CD4-positive, alpha-beta memory T cell (primary cell): Measurements from ENCODE around the gene EGR4. TPM values are rescaled to one million over a fixed set of nuclear protein-coding genes. Genes with fewer than 3 reads are reported as not detected.

Source experiments
- CTCF ChIA-PET: fragments of 350-600 bp; sonication (Branson Sonifier 250); formaldehyde crosslinking; loops from one replicate; lab custom pipeline; 2021; ENCODE audit warnings: inconsistent platforms; ENCODE audit not compliant: partially characterized antibody; lab: Charles Lee
- POLR2A ChIA-PET: fragments of 350-600 bp; sonication (Branson Sonifier 250); formaldehyde crosslinking; loops from one replicate; lab custom pipeline; 2021; ENCODE audit not compliant: partially characterized antibody; lab: Charles Lee
- DNase-seq, 5 donors: peaks; one replicate each; pipeline versions ENCODE4 v3.0.0 to v3.0.0-alpha.2; 2020 to 2022; ENCODE audit warnings: mixed read lengths in 1 of 5
- H3K27ac ChIP-seq: one replicate; pipeline ENCODE4 v1.7.0; 2013; ENCODE audit warnings: low read depth, low read length
- H3K27me3 ChIP-seq: 2 replicates; pipeline ENCODE4 v1.7.0; 2013; ENCODE audit warnings: mild to moderate bottlenecking, low read length, moderate library complexity; ENCODE audit not compliant: insufficient read depth
- H3K36me3 ChIP-seq: 2 replicates; pipeline ENCODE4 v1.7.0; 2013; ENCODE audit warnings: mild to moderate bottlenecking, low read length, moderate library complexity; ENCODE audit not compliant: insufficient read depth
- H3K4me1 ChIP-seq: 2 replicates; pipeline ENCODE4 v1.7.0; 2013; ENCODE audit warnings: mild to moderate bottlenecking, low read length, moderate library complexity; ENCODE audit not compliant: insufficient read depth
- H3K4me3 ChIP-seq, 2 donors: one replicate each; pipeline ENCODE4 v1.7.0; 2013; ENCODE audit warnings: low read length in 2 of 2, mild to moderate bottlenecking in 1 of 2
- H3K9me3 ChIP-seq, 2 donors: one replicate each; pipeline ENCODE4 v1.7.0; 2013; ENCODE audit warnings: low read length in 2 of 2, control low read depth in 1 of 2; ENCODE audit not compliant: control insufficient read depth in 1 of 2
- H3K27ac Mint-ChIP-seq, 7 donors: one replicate each; pipeline ENCODE4 v1.8.0; 2020 to 2021; ENCODE audit warnings: mixed read lengths in 7 of 7, mild to moderate bottlenecking in 6 of 7, inconsistent platforms in 3 of 7, moderate library complexity in 3 of 7
- H3K27me3 Mint-ChIP-seq, 2 donors: one replicate each; pipeline ENCODE4 v1.8.0; 2020 to 2021; ENCODE audit warnings: mixed read lengths in 2 of 2
- H3K36me3 Mint-ChIP-seq, 2 donors: one replicate each; pipeline ENCODE4 v1.8.0; 2020 to 2021; ENCODE audit warnings: mixed read lengths in 2 of 2, inconsistent platforms in 1 of 2, mild to moderate bottlenecking in 1 of 2
- H3K4me1 Mint-ChIP-seq, 4 donors: one replicate each; pipeline ENCODE4 v1.8.0; 2020 to 2021; ENCODE audit warnings: mixed read lengths in 4 of 4, mild to moderate bottlenecking in 1 of 4
- H3K4me3 Mint-ChIP-seq, 8 donors: one replicate each; pipeline ENCODE4 v1.8.0; 2020 to 2021; ENCODE audit warnings: mixed read lengths in 8 of 8, mild to moderate bottlenecking in 7 of 8, moderate library complexity in 6 of 8, inconsistent platforms in 3 of 8
- H3K9me3 Mint-ChIP-seq, 8 donors: one replicate each; pipeline ENCODE4 v1.8.0; 2020 to 2021; ENCODE audit warnings: mixed read lengths in 8 of 8, mild to moderate bottlenecking in 5 of 8, inconsistent platforms in 3 of 8, moderate library complexity in 1 of 8
- intact Hi-C: fragments of 100-400 bp; cut with micrococcal nuclease; formaldehyde crosslinking; loops from one replicate; pipeline ENCODE4 v1.15.1; 2023
- polyA plus RNA-seq, 2 donors: library from polyadenylated mRNA; unstranded; fragments of 300-500 nt; fragmentation: Illumina TruSeq; gene quantifications; one replicate each; pipeline ENCODE4 v1.2.3, GENCODE V29; 2021
- total RNA-seq, 2 experiments: library from RNA; stranded (reverse); gene quantifications; one replicate each; pipeline ENCODE4 v1.2.3, GENCODE V29; 2021

The EGR4 gene
- total and polyA plus RNA-seq, 4 experiments from 2014 or later = not detected

DNA sequence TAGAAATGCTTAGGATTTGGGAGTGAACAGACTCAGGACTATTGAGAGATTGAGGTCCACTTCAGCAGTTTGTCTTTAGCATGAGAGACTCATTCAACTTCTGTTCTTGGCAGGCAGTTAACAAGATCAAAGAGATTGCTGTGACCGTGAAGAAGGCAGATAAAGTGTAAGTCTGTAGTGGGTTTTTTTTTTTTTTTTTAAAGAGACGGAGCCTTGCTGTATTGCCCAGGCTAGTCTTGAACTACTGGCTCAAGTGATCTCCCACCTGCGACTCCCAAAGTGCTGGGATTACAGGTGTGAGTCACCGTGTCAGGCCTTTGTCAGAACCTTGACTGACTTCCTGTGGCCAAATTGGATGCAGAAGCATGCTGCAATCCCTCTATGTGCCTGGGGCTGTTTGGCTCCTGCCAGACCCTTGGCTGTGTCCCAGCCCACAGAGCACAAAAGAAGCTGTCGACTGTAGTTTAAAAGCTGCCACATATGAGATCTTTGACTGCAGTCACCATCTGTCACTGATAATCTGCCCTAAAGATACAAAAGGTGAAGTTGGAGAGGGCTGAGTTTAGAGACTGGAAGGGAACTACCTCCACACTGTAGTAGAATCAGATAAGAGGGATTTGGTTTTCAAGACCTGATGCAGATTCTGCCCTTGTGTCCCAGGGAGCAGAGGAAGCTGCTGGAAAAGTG is 49.3 kb downstream of the EGR4 start:
- POLR2A ChIA-PET = interaction anchor here (3.8 kb wide), 1 partner anchor 10 kb away, joined by 20 read pairs; the partner anchor contains the start of genes CCT7 and PRADC1
- Histone ChIP-seq H3K36me3 (peaks cover 77% of the 10 kb centered on the region), H3K4me3 (no peak overlapping the region), H3K4me1 (peaks cover 4% of the 10 kb centered on the region), H3K27me3 (no peaks in the 10 kb centered on the region), H3K27ac (no peak overlapping the region), H3K9me3 (no peaks in the 10 kb centered on the region)
- Mint-ChIP-seq H3K27ac (no peak overlapping the region), H3K9me3 (no peaks in the 10 kb centered on the region), H3K36me3 (peaks cover 45 to 86% of the 10 kb centered on the region in 2 donors), H3K4me1 (peaks cover 1 to 8% (median 6%) of the 10 kb centered on the region in 4 donors), H3K27me3 (no peaks in the 10 kb centered on the region), H3K4me3 (no peak overlapping the region)
- CTCF ChIA-PET = no interaction called here
- intact Hi-C loops = no loop called here
- DNase-seq = no peak

Other genes with a start within 250 kb of the EGR4 start
- 10 to 100 TPM in 1 of 2 experiments, 1 to 10 TPM in 1; 6.5 to 10.0 TPM for gene SFXN5, start 221.8 kb downstream of the EGR4 start, total RNA-seq
- 1 to 10 TPM in 1 of 2 donors, under 1 TPM in 1; 0.95 to 1.7 TPM for gene SFXN5, start 221.8 kb downstream of the EGR4 start, polyA plus RNA-seq
- gene RAB11FIP5, start 180.6 kb downstream of the EGR4 start, total RNA-seq = 10 to 100 TPM; 10.9 to 12.8 TPM
- gene RAB11FIP5, start 180.6 kb downstream of the EGR4 start, polyA plus RNA-seq = 10 to 100 TPM in 1 of 2 donors, 1 to 10 TPM in 1; 6.4 to 11.6 TPM
- not detected for gene NOTO, start 91.0 kb downstream of the EGR4 start, total RNA-seq
- not detected for gene NOTO, start 91.0 kb downstream of the EGR4 start, polyA plus RNA-seq
- gene SMYD5, start 79.3 kb downstream of the EGR4 start, total RNA-seq = 10 to 100 TPM; 38.4 to 38.9 TPM
- gene SMYD5, start 79.3 kb downstream of the EGR4 start, polyA plus RNA-seq = 10 to 100 TPM; 21.3 to 23.5 TPM
- gene PRADC1, start 60.3 kb downstream of the EGR4 start, total RNA-seq = 1 to 10 TPM; 7.0 to 7.4 TPM
- 10 to 100 TPM; 20.5 to 41.5 TPM for gene PRADC1, start 60.3 kb downstream of the EGR4 start, polyA plus RNA-seq
- gene CCT7, start 59.2 kb downstream of the EGR4 start, total RNA-seq = 100 to 1,000 TPM; 187 to 188 TPM
- gene CCT7, start 59.2 kb downstream of the EGR4 start, polyA plus RNA-seq = 100 to 1,000 TPM; 239 to 400 TPM
- gene FBXO41, start 9.1 kb downstream of the EGR4 start, total RNA-seq = 10 to 100 TPM in 1 of 2 experiments, 1 to 10 TPM in 1; 9.8 to 11.4 TPM
- 1 to 10 TPM in 1 of 2 donors, not detected in 1; 1.6 TPM for gene FBXO41, start 9.1 kb downstream of the EGR4 start, polyA plus RNA-seq
- 10 to 100 TPM; 35.5 to 42.9 TPM for gene ALMS1, start 92.3 kb upstream of the EGR4 start, total RNA-seq
- gene ALMS1, start 92.3 kb upstream of the EGR4 start, polyA plus RNA-seq = 1 to 10 TPM in 1 of 2 donors, under 1 TPM in 1; 0.83 to 3.4 TPM